ENCODE data around the gene TNPO3.

GRCh38 chr7:129017933-129018538 is 36.9 kb downstream of the TNPO3 start:
- TF ChIP-seq POLR2AphosphoS5 (IDR thresholded peaks at IDR 0.05; ENCODE audit: borderline replicate concordance, low read depth, low read length) (no peak), EZH2 (IDR thresholded peaks at IDR 0.05) (no peak), FOXP2 (optimal IDR thresholded peaks at IDR 0.05; ENCODE audit: control extremely low read depth, extremely low read length, insufficient read depth) (no peak)
